Stimulated activated CD8-positive, alpha-beta memory T cell treated with anti-CD3 and anti-CD28 coated beads, Interleukin-4, amount 100 ng/mL, for 48 hours (primary cell): ENCODE data around the gene ACACB.

Source experiments
- DNase-seq: peaks from one replicate; pipeline ENCODE4 v3.0.0-alpha.2; 2020

The ACACB gene

GRCh38 chr12:109309381-109310246, 193.2 kb downstream of the ACACB start:
- DNase-seq: peak; percentile 29

DNA sequence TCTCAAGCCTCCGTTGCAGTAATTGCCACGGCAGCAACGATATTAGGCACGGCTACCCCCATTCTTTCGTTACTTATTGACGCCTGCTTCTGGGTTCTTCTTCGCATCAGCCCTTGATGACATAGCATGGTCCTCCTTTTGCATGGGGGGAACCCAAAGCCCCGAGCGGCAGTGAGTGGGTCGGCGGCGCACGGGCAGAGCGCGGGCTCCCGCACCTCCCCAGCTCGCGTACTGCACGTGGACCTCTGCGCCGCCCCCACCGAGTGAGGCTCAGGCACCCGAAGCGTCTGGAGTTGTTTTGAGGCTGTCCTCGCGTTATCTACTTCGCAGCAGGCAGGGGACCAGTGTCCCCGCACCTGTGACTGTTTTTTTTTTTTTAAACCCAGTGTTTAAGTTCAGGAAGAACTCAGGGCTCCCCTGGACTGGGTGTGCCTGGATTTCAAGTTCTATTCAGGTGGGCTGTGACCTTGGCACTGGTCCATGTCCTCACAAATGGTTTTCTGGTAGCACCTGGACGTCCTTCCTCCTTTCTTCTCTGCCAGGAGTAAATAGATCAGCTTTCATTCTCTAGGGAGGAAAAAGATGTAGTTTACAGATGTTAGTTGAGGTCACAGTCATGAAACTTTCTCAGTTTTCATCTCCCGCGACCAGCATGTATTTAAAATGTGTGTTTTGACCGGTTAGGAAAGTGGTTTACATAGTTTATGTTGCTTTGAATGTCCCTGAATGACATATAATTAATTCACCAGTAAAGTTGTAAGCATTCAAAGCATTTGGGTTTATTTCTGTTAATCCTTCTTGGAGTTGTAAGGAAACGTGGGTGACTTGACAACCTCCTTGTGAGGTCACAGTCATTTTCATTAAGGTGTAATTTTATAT, 194.1 kb downstream of the ACACB start:
- DNase-seq: peak; percentile 34
